Cardiac muscle cell (in vitro differentiated cells and primary cell): Measurements from ENCODE around the gene ARID5B. TPM values are rescaled to one million over a fixed set of nuclear protein-coding genes. Genes with fewer than 3 reads are reported as not detected.

Experiments
- DNase-seq, 2 donors: peaks; one replicate each; pipeline versions ENCODE4 v3.0.0 to v3.0.0-alpha.2; 2010 to 2017; ENCODE audit warnings: low read depth in 1 of 2, low spot score in 1 of 2
- H3K27ac ChIP-seq: fragments of 200-600 bp; sonication (generic); 2 replicates; pipeline ENCODE4 v1.5.1; 2016
- H3K27me3 ChIP-seq: fragments of 200-600 bp; sonication (generic); 2 replicates; pipeline ENCODE4 v1.6.0; 2016; ENCODE audit warnings: control low read depth
- H3K36me3 ChIP-seq: fragments of 200-600 bp; sonication (generic); 2 replicates; pipeline ENCODE4 v1.5.1; 2016; ENCODE audit warnings: control low read depth
- H3K4me1 ChIP-seq: fragments of 200-600 bp; sonication (generic); 2 replicates; pipeline ENCODE4 v1.8.1; 2017; ENCODE audit warnings: low read depth, mild to moderate bottlenecking, mixed run types
- H3K4me3 ChIP-seq: fragments of 200-600 bp; sonication (generic); 2 replicates; pipeline ENCODE4 v1.5.1; 2016; ENCODE audit warnings: mild to moderate bottlenecking
- H3K9me3 ChIP-seq: fragments of 200-600 bp; sonication (generic); 2 replicates; pipeline ENCODE4 v1.5.1; 2017; ENCODE audit warnings: low read depth, mild to moderate bottlenecking, control low read depth
- polyA plus RNA-seq: library from polyadenylated mRNA; unstranded; fragments of >200 nt; fragmentation: Nextera tagmentation; extraction: Ambion mirVana; gene quantifications from 2 replicates; pipeline ENCODE4 v1.2.1, GENCODE V29; 2016
- total RNA-seq: library from RNA; depleted of rRNA; stranded (reverse); fragments of >200 nt; gene quantifications from 2 replicates; pipeline ENCODE4 v1.2.3, GENCODE V29; 2016
- TF ChIP-seq, protein P1 (sequence below): IDR thresholded peaks from 2 replicates; pipeline ENCODE4 v1.5.1; 2012; ENCODE audit warnings: low read depth, mild to moderate bottlenecking, low read length

The ARID5B gene
- total and polyA plus RNA-seq, 2 experiments from 2014 or later = 4.9 to 7.8 TPM

DNA sequence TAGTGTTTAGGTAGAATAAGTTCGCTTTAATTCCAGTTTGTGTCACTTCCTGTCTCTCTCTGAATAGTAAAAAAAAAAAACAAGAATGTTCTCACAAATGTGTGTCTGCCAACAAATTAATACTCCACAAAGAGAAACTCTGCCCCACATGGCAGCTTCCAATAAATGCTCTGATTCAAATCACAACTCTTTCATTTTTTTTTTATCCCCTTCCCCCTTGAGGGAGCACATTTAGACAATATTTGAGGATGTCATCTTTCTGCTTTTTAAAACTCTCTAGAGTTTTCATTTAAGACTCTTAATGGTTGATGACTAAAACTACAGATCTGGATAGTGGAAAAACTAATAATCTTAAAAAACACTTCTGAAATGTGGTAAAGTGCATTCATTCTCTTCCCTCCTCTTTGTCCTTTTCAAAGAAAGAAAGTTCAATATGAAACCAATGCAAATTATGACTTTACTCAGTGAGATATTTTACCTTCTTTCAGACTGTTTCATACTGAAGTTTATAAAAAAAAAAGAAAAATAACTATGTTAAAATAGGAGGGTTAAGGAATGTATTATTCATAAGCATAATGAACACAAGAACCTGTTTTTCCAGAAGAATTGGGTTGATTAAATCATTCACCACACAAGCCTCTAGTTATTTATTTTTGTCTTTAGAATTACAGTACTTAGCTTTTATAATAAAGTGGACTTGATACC lies 42.3 kb downstream of the ARID5B start:
- TF ChIP-seq, protein P1, sequence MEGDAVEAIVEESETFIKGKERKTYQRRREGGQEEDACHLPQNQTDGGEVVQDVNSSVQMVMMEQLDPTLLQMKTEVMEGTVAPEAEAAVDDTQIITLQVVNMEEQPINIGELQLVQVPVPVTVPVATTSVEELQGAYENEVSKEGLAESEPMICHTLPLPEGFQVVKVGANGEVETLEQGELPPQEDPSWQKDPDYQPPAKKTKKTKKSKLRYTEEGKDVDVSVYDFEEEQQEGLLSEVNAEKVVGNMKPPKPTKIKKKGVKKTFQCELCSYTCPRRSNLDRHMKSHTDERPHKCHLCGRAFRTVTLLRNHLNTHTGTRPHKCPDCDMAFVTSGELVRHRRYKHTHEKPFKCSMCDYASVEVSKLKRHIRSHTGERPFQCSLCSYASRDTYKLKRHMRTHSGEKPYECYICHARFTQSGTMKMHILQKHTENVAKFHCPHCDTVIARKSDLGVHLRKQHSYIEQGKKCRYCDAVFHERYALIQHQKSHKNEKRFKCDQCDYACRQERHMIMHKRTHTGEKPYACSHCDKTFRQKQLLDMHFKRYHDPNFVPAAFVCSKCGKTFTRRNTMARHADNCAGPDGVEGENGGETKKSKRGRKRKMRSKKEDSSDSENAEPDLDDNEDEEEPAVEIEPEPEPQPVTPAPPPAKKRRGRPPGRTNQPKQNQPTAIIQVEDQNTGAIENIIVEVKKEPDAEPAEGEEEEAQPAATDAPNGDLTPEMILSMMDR = peak; percentile 35
- DNase-seq = peak in 1 of 2 donors; percentile 87
- H3K9me3 ChIP-seq = no peaks in the 10 kb centered on the region
- no peak overlapping the region for H3K27ac ChIP-seq
- no peaks in the 10 kb centered on the region for H3K36me3 ChIP-seq
- H3K4me1 ChIP-seq = no peaks in the 10 kb centered on the region
- no peaks in the 10 kb centered on the region for H3K27me3 ChIP-seq
- H3K4me3 ChIP-seq = no peak overlapping the region

DNA sequence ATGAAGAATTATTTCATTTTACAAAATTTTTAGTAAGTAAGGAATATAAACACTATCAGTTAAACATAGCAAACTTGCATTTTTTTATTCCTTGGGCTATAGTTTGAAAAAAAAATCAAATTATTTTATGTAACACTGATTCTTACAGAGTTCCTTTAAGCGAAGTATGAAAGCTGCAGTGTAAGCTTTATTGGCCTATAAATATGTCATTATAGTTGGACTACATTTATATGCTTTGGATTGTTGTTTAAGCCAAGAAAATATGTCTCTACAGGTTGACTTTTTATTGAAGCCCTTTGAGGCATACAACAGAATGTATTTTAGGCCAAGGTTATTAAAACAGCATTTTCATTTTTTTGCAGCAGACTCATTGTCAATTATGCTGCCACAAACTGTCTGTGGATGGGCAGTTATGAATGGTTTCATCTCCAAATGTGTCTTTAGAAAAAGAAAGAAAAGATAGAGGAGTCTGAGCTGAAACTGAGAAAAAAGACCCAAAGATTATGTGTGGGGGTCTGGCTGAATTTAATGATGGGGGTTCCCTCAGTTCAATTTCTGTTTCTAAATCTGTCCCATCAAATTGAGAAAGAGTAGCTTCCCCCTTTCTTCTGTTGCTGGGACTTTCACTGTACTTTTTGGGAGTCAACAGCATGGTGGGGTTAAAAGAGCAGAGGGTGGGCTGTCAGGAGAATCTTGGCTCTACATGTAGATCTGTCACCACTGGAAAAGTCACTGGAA lies 43.1 kb downstream of the ARID5B start:
- no peak for DNase-seq
- H3K36me3 ChIP-seq = no peaks in the 10 kb centered on the region
- H3K27ac ChIP-seq = no peak overlapping the region
- no peaks in the 10 kb centered on the region for H3K4me1 ChIP-seq
- no peaks in the 10 kb centered on the region for H3K27me3 ChIP-seq
- no peak overlapping the region for H3K4me3 ChIP-seq
- TF ChIP-seq, protein P1 = no peak
- no peaks in the 10 kb centered on the region for H3K9me3 ChIP-seq

DNA sequence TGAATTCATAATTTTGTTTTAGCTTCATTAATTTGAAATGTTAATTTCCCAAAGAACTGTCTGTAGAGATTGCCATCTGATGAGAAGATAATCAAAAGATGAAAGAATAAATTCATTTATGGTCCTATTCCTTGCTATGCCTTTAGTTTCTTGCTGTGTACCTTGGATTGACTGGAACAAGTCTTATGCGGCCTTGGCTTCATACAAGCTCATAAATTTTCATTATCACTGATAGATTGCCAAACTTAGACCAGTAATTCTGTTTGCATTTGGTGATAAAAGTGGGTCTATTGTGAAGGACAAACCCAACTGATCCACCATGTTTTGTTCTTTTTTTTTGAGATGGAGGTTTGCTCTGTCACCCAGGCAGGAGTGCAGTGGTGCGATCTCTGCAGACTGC lies 48.2 kb downstream of the ARID5B start:
- Histone ChIP-seq H3K4me1 (no peaks in the 10 kb centered on the region), H3K36me3 (no peaks in the 10 kb centered on the region)
- TF ChIP-seq, protein P1 = no peak

DNA sequence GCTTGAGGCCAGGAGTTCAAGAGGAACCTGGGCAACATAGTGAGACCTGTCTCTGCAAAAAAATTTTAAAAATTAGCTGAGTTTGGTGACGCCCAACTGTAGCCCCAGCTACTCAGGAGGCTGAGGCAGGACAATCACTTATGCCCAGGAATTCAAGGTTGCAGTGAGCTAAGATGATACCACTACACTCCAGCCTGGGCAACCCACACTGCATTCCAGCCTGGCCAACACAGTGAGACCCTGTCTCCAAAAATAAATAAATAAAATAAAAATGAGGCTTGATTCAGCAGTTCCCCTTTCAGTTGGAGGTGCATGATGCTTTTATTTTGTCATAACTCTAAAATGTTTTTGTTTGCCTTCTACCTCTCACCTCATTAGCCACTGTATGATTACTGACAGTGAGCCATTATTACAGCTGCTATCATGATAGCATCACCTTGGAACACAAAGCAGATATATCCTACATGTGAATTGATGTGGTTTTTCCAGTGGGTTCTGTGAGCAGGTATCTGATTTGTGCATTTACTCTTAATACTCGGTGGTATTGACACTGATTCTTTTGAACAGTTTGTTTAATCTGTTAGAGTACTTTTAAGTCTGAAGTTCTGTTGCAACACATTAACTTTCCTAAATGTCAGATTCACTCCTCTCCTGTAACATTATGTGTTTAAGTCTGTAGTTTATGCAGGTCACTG lies 49.1 kb downstream of the ARID5B start:
- no peak for DNase-seq
- H3K9me3 ChIP-seq = no peaks in the 10 kb centered on the region
- H3K4me3 ChIP-seq = no peak overlapping the region
- no peak overlapping the region for H3K27ac ChIP-seq
- H3K27me3 ChIP-seq = no peaks in the 10 kb centered on the region
- H3K4me1 ChIP-seq = no peaks in the 10 kb centered on the region
- no peaks in the 10 kb centered on the region for H3K36me3 ChIP-seq
- TF ChIP-seq, protein P1 = no peak

More for the DNA sequence above, 48.2 kb downstream of the ARID5B start:
- no peak for DNase-seq
- H3K9me3 ChIP-seq = no peaks in the 10 kb centered on the region
- no peak overlapping the region for H3K27ac ChIP-seq
- H3K27me3 ChIP-seq = no peaks in the 10 kb centered on the region
- no peak overlapping the region for H3K4me3 ChIP-seq

DNA sequence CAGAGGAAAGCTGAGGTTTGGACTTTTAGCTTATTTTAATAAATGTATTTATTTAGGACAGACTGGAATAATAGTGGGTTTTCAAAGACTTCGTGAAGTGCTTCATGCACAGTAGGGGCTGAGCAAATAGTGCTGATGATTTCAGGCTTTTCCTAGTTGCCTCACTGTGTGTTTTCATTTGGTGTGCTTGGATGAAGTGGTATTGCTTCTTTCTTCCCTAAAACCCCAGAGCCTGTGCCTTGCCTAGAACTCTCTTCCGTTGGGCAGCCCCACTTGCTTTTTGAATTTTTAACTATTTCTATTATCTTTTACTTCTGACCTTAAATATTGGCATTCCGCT lies 49.6 kb downstream of the ARID5B start:
- TF ChIP-seq, protein P1 = no peak
- Histone ChIP-seq H3K27me3 (no peaks in the 10 kb centered on the region), H3K27ac (no peak overlapping the region), H3K9me3 (no peaks in the 10 kb centered on the region), H3K36me3 (no peaks in the 10 kb centered on the region), H3K4me1 (no peaks in the 10 kb centered on the region), H3K4me3 (no peak overlapping the region)
- DNase-seq = no peak
